ENCODE results near the gene ATP2C2.

The ATP2C2 gene

DNA sequence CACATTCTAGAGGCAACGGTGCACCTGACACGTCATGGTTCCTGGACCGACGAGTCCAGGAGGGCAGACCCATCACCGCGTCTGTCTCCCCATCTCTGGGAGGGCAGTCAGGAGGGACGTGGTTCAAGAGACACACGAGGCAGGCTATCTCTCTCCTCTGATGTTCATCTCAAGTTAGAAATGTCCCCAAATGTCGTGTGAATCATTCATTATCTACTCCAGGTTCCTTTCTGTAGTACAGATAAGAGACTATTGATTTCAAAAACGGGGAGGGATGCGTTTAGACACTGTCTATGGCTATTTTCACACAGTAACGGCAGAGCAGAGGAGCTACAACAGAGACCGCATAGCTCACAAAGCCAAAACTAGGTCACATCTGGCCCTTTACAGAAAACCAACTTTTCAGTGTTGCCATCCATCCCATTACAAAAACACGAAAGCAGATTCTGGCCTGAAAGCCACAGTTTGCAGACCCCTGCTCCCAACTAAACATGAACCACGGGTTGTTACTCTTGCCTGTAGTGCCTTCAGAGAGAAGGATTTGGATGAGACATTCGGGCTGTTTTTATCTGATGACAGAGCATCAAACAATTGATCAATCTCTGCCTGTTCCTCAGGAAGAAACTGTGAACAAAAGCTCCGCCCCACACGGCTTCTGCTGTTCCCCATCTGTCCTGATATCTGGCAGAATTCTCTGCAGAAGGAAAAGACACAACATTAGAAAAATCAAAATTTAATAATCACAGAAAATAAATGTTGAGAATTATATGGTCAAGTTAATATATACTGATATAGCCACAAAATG, 129.3 kb downstream of the ATP2C2 start:
- H3K4me3 ChIP-seq (replicated peaks; ENCODE audit: insufficient read depth, low read length) = no peak overlapping the region
- TF ChIP-seq SPI1 (IDR thresholded peaks at IDR 0.05; ENCODE audit: borderline replicate concordance, low read depth) = no peak
- TF ChIP-seq, protein P1, sequence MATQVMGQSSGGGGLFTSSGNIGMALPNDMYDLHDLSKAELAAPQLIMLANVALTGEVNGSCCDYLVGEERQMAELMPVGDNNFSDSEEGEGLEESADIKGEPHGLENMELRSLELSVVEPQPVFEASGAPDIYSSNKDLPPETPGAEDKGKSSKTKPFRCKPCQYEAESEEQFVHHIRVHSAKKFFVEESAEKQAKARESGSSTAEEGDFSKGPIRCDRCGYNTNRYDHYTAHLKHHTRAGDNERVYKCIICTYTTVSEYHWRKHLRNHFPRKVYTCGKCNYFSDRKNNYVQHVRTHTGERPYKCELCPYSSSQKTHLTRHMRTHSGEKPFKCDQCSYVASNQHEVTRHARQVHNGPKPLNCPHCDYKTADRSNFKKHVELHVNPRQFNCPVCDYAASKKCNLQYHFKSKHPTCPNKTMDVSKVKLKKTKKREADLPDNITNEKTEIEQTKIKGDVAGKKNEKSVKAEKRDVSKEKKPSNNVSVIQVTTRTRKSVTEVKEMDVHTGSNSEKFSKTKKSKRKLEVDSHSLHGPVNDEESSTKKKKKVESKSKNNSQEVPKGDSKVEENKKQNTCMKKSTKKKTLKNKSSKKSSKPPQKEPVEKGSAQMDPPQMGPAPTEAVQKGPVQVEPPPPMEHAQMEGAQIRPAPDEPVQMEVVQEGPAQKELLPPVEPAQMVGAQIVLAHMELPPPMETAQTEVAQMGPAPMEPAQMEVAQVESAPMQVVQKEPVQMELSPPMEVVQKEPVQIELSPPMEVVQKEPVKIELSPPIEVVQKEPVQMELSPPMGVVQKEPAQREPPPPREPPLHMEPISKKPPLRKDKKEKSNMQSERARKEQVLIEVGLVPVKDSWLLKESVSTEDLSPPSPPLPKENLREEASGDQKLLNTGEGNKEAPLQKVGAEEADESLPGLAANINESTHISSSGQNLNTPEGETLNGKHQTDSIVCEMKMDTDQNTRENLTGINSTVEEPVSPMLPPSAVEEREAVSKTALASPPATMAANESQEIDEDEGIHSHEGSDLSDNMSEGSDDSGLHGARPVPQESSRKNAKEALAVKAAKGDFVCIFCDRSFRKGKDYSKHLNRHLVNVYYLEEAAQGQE (IDR thresholded peaks at IDR 0.05; ENCODE audit: insufficient replicate concordance, low read depth) = no peak
- TF ChIP-seq GABPA (IDR thresholded peaks at IDR 0.05; ENCODE audit: low read depth) = no peak
- no peak for TF ChIP-seq POLR2AphosphoS5 (IDR thresholded peaks at IDR 0.05; ENCODE audit: low read depth)
- TF ChIP-seq, protein P2, sequence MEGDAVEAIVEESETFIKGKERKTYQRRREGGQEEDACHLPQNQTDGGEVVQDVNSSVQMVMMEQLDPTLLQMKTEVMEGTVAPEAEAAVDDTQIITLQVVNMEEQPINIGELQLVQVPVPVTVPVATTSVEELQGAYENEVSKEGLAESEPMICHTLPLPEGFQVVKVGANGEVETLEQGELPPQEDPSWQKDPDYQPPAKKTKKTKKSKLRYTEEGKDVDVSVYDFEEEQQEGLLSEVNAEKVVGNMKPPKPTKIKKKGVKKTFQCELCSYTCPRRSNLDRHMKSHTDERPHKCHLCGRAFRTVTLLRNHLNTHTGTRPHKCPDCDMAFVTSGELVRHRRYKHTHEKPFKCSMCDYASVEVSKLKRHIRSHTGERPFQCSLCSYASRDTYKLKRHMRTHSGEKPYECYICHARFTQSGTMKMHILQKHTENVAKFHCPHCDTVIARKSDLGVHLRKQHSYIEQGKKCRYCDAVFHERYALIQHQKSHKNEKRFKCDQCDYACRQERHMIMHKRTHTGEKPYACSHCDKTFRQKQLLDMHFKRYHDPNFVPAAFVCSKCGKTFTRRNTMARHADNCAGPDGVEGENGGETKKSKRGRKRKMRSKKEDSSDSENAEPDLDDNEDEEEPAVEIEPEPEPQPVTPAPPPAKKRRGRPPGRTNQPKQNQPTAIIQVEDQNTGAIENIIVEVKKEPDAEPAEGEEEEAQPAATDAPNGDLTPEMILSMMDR (IDR thresholded peaks at IDR 0.05; ENCODE audit: insufficient read depth, low read length) = no peak
- no peak overlapping the region for H3K27ac ChIP-seq (replicated peaks)
- peaks cover 3% of the 10 kb centered on the region for H3K27me3 ChIP-seq (ENCODE audit: insufficient read depth, poor library complexity, severe bottlenecking)
- DNase-seq (ENCODE audit: low read depth in 1 of 2, low spot score in 1 of 2) = no peak

DNA sequence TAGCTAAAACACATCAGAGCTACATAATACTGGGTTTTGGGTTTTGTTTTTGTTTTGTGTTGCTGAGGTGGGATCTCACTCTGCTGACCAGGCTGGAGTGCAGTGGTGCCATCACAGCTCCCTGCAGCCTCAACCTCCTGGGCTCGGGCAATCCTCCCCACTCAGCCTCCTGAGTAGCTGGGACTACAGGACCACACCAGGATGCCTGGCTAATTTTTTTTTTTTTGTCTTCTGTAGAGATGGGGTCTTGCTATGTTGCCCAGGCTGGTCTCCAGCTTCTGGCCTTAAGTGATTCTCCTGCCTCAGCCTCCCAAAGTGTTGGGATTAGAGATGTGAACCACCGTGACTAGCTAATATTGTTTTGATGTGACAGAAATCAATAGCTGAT, 129.9 kb downstream of the ATP2C2 start:
- no peaks in the 10 kb centered on the region for H3K27me3 ChIP-seq (ENCODE audit: insufficient read depth, poor library complexity, severe bottlenecking)
- H3K27ac ChIP-seq (replicated peaks) = no peak overlapping the region
- no peak overlapping the region for H3K4me3 ChIP-seq (replicated peaks; ENCODE audit: insufficient read depth, low read length)
- TF ChIP-seq GABPA (IDR thresholded peaks at IDR 0.05; ENCODE audit: low read depth) = no peak
- no peak for TF ChIP-seq SPI1 (IDR thresholded peaks at IDR 0.05; ENCODE audit: borderline replicate concordance, low read depth)
- TF ChIP-seq POLR2AphosphoS5 (IDR thresholded peaks at IDR 0.05; ENCODE audit: low read depth) = no peak
- TF ChIP-seq, protein P1 (IDR thresholded peaks at IDR 0.05; ENCODE audit: insufficient replicate concordance, low read depth) = no peak
- TF ChIP-seq, protein P2 (IDR thresholded peaks at IDR 0.05; ENCODE audit: insufficient read depth, low read length) = no peak
- DNase-seq (ENCODE audit: low read depth in 1 of 2, low spot score in 1 of 2) = no peak

DNA sequence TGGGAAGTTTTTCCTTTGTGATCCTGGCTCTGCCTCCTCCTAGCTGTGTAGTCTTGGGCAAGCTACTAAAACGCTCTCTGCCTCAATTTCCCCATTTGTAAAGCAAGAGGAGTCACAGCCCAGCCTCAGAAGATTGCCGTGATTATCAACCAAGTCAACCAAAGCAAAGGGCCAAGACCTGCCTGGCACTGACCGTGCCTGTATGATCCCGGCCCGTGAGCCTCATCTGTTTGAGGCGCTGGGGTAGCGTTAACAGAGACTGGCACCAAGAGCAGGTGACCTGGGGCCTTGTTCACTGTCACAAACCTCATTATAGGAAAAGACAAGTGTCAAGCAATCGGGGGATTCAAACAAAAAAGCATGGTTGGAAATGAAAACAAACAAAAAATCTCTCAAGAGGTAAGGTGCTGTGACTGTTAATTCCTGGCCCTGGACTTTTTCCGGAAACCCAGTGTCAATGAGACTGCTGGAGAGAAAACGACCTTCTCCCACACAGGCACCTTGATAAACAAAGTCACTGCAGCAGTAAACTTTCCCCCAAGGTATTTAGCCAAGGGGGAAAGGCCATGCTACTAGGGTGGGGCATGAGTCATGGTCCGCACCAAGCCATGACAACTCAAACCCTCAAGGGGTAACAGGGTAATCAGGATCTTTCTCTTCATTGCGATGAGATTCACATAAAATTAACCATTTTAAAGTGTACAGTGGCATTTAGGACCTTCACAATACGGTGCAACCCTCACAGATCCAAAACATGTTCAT, 130.7 kb downstream of the ATP2C2 start:
- no peak overlapping the region for H3K27ac ChIP-seq (replicated peaks)
- DNase-seq (ENCODE audit: low read depth in 1 of 2, low spot score in 1 of 2) = no peak

More for the DNA sequence above, 130.7 kb downstream of the ATP2C2 start:
- no peak for TF ChIP-seq POLR2AphosphoS5 (IDR thresholded peaks at IDR 0.05; ENCODE audit: low read depth)
- TF ChIP-seq GABPA (IDR thresholded peaks at IDR 0.05; ENCODE audit: low read depth) = no peak
- TF ChIP-seq, protein P2 (IDR thresholded peaks at IDR 0.05; ENCODE audit: insufficient read depth, low read length) = no peak
- TF ChIP-seq, protein P1 (IDR thresholded peaks at IDR 0.05; ENCODE audit: insufficient replicate concordance, low read depth) = no peak
- no peak for TF ChIP-seq SPI1 (IDR thresholded peaks at IDR 0.05; ENCODE audit: borderline replicate concordance, low read depth)
- Histone ChIP-seq H3K4me3 (replicated peaks; ENCODE audit: insufficient read depth, low read length) (no peak overlapping the region), H3K27me3 (ENCODE audit: insufficient read depth, poor library complexity, severe bottlenecking) (no peaks in the 10 kb centered on the region)

Measured in HL-60 (cell line).